H1 (cell line): ENCODE data around the gene ARID4B. TPM values are rescaled to one million over a fixed set of nuclear protein-coding genes. Genes with fewer than 3 reads are reported as not detected.

ENCODE experiments used
- CBX8 ChIP-seq: fragments of 300-800, 300-1000 bp; sonication (generic); IDR thresholded peaks from 2 replicates; pipeline ENCODE4 v1.7.1; 2016; ENCODE audit warnings: low read depth, low read length, borderline replicate concordance
- CHD1 ChIP-seq: IDR thresholded peaks from 2 replicates; pipeline ENCODE4 v1.6.1; 2012; ENCODE audit warnings: low read depth, low read length, improper control_type of control experiment
- JUND ChIP-seq: IDR thresholded peaks from 2 replicates; pipeline ENCODE4 v1.6.1; 2011; ENCODE audit warnings: mild to moderate bottlenecking, improper control_type of control experiment, low read length
- polyA plus RNA-seq, 7 experiments: library from polyadenylated mRNA; depleted of rRNA in 3 of 7; stranded (reverse) in 5 of 7; unstranded in 2 of 7; fragments of >200 nt in 5 of 7; fragments of 200-250 nt in 2 of 7; gene quantifications; 1 replicate in 5 of 7; 2 replicates in 1 of 7; 4 replicates in 1 of 7; pipeline versions ENCODE4 v1.2.1 to v1.2.3, GENCODE V29; 2011 to 2013; ENCODE audit warnings: missing spikeins in 2 of 7, mixed read lengths in 2 of 7
- total RNA-seq: library from RNA; stranded (reverse); fragmentation: NEBNext Ultra II Directional; extraction: Animal tissue kit (Norgen Biotek cat#: 25700); gene quantifications from 2 replicates; pipeline ENCODE4 v1.2.1, GENCODE V29; 2021

The ARID4B gene
- total and polyA plus RNA-seq, 2 of the 8 experiments (the other 6 are each of a cell fraction or from before 2014, with no cell fraction given), result 5.1 to 28.8 TPM

GRCh38 chr1:235181561-235182245, 146.3 kb downstream of the ARID4B start (continued):
- TF ChIP-seq JUND (no peak), CBX8 (no peak), CHD1 (no peak)
